GM21515 (cell line): ENCODE data around the gene FKBP5.
"Not testable (repeated sequence)": the region's sequence is repeated elsewhere in the genome, so short reads cannot be mapped to it uniquely, and the experiment has no call there.

Source experiments
- ATAC-seq: cut with Tn5 transposase; IDR thresholded peaks from one replicate; pipeline ENCODE4 v1.9.1; 2021; ENCODE audit not compliant: unreplicated experiment

FKBP5 gene

DNA sequence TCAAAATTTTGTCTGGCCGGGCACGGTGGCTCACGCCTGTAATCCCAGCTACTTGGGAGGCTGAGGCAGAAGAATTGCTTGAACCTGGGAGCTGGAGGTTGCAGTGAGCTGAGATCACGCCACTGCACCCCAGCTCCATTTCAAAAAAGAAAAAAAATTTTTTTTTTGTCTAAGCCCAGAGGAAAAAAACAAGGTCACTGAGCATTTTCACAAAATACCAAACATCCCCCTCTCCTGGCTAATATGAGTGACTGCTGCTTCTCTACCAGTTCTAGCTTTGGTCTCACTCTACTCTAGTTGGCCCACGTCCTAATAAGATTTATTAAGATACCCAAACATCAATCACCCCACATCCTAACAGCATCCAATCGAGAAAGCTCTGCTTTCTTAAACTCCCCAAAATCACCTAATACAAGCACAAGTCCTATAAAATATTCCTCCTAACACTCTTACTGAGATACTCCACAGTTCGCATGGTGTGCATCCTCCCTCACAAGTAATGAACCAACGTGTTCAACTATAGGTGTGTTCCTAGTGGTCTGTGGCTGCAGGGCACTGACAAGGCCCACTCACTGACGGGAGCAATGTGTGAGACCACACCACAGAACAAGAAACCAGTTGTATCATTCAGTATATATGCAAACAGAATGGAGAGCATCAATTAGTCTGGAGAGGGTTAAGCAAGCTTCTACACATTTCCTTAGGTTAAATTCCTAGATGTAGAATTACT, 64.2 kb downstream of the FKBP5 start:
- no peak for ATAC-seq

- ATAC-seq, result no peak
Observed at GRCh38 chr6:35622283-35622682, 66.4 kb downstream of the FKBP5 start.

DNA sequence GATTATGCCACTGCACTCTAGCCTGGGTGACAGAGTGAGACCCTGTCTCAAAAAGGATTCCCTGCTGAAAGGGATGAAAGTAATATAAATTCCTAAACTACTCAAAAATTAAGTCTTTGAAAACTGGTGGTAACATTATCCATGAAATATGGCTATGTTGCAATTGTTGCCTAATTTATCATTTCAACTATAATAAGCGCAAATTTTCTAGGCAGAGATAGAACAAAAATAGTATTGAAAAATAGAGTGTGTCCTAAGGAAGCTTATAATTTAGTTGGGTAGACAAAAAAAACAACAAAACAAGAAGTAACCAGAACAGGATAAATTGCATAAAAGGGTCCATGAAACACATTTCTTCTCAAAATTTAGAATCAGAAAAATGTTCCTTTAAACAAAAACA, 68.0 kb downstream of the FKBP5 start:
- ATAC-seq, result no peak

DNA sequence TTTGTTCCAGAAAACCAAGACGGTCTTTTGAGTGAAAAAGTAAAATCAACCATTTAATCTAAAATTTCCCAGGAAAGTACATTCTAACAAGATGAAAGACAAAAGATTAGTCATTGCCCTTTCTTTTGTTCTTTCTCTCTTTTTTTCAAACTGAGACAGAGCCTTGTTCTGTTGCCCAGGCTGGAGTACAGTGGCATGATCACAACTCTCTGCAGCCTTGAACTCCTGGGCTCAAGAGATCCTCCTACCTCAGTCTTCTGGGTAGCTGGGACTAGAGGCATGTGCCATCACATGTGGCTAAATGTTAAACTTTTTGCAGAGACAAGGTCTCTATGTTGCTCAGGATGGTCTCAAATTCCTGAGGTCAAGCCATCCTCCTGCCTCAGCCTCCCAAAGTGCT, 75.0 kb downstream of the FKBP5 start:
- ATAC-seq, result no peak

- no peak for ATAC-seq
Observed at GRCh38 chr6:35611240-35611639, 77.5 kb downstream of the FKBP5 start.

- no peak for ATAC-seq
Observed at GRCh38 chr6:35610830-35611229, 77.9 kb downstream of the FKBP5 start.

GRCh38 chr6:35609588-35609987, 79.1 kb downstream of the FKBP5 start:
- no peak for ATAC-seq

- no peak for ATAC-seq
Observed at GRCh38 chr6:35607517-35608233, 81.0 kb downstream of the FKBP5 start.

DNA sequence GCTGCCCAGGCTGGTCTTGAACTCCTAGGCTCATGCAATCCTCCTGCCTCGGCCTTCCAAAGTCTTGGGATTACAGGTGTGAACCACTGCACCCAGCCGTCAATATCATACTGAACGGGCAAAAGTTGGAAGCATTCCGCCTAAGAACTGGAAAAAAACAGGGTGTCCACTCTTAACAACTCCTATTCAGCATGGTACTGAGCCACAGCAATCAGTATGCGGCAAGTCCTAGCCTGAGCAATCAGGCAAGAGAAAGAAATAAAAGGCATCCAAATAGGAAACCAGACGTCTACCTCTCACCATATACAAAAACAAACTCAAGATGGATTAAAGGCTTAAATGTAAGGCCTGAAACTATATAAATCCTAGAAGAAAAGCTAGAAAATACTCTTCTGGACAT, 83.1 kb downstream of the FKBP5 start:
- ATAC-seq, result no peak

DNA sequence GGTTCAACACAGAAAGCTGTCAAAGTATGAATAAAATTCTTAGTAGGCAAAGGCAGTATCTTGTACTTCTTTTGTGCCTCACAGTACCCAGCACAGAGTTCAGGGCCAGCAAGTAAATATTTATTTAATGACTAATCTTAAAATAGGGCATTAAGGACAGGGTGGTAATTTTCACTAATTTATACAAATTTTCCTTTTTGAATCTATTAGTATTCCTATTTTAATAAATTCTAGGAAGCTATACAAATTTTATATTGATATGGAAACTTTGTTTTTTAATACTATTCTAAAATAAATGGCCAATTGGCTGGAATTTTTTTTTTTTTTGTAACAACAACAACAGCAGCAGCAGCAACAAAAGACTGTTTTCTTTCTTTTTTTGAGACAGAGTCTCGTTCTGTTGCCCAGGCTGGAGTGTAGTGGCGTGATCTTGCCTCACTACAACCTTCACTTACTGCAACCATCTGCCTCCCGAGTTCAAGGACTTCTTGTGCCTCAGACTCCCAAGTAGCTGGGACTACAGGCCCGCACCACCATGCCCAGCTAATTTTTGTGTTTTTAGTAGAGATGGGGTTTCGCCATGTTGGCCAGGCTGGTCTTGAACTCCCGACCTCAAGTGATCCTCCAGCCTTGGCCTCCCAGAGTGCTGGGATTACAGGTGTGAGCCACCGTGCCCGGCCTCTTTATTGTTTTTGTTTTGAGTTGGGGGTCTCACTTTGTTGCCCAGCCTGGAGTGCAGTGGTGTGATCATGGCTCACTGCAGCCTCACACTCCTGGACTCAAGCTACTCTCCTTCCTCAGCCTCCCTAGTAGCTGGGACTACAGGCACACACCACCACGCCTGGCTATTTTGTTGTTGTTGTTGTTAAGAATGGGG, 85.2 kb downstream of the FKBP5 start:
- ATAC-seq, result no peak

DNA sequence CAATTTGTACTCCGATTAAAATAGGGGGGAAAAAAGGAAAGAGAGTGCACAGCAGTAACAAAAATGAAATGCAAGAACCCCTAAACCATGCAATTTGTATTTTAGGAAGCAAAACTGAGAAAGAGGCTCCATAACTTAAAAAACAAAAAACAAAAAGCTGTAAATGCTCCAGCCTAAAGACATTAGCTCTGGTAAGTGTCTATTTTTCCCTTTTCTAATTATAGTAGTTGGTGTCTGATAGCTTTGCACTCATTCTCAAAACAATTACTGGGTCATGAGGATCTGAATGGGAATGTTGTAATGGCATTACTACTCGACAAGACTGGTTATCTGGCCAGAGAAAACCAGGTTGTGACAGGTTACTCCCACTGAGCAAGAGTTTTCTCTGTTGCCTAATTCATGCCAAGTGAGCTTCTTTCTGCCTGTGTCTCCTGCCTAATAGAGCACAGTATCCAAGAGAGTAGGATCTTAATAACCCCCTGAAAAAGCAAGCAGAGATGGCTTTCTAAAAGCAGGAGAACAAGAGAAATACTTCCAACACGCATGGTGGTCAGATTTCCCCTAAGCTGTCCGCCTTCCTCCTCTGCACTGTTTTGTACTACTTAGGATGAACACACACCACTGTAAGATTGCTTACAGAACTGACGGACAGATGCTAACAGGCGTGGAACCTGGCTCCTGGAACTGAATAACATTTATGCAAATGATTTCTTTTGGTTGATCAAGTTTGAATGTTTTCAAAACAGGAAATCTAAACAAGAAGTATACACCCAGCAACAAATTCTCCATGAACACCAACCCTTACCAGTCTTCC, 86.4 kb downstream of the FKBP5 start:
- no peak for ATAC-seq

- ATAC-seq, result no peak
Observed at GRCh38 chr6:35601331-35602132, 87.2 kb downstream of the FKBP5 start.

DNA sequence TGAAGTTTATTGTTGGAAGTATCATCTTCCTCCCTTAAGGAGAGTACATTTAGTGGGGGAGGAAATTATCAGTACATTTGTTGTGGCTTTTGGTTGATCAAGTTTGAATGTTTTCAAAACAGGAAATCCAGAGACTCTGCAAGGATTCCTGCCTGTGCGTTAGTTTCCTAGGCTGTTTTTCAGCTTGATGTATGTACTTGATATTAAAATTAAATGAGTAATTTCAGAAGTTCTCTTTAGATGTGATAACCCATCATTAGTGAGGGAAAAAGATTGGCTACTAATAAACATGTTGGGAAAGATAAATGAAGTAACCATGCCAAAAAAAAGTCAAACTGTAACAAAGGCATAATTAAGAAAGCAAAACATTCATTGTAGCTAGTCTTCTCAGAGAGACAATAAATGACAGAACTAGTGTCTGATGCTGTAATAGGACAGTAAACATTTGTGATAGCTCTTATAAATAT, 88.0 kb downstream of the FKBP5 start:
- no peak for ATAC-seq

DNA sequence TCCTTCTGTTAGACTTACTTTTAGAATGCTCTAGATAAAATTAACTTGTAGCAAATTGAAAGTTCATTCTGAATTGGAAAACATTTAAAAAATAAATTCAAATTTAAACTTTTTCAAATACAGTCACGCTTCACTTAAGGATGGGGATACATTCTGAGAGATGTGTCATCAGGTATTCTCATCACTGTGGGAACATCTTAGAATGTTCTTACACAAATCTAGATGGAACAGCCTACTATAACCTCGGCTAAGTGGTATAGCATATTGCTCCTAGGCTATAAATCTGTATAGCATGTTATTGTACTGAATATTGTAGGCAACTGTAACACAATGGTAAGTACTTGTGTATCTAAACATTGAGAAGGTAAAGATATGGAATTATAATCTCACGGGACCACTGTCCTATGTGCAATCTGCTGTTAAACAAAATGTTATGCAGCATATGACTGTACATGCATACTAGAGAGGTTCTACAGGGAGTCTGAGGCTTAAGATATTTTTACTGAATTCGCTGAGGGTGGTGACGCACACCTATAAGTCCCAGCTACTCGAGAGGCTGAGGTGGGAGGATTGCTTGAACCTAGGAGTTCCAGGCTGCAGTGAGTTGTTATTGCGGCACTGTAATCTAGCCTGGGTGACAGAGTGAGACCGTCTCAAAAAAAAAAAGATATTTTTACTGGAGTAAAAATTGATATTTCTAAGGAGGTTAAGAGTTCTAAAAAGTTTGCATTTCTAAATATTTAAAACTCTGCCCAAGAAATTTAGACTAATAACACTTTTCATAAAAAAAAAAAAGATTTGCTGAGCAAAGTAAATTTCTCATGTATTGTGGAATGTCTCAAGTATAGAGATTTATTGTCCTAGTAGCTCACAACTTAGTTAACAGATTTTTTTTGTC, 88.7 kb downstream of the FKBP5 start:
- ATAC-seq, result no peak

GRCh38 chr6:35598621-35599020, 90.1 kb downstream of the FKBP5 start:
- not testable (repeated sequence) for ATAC-seq

DNA sequence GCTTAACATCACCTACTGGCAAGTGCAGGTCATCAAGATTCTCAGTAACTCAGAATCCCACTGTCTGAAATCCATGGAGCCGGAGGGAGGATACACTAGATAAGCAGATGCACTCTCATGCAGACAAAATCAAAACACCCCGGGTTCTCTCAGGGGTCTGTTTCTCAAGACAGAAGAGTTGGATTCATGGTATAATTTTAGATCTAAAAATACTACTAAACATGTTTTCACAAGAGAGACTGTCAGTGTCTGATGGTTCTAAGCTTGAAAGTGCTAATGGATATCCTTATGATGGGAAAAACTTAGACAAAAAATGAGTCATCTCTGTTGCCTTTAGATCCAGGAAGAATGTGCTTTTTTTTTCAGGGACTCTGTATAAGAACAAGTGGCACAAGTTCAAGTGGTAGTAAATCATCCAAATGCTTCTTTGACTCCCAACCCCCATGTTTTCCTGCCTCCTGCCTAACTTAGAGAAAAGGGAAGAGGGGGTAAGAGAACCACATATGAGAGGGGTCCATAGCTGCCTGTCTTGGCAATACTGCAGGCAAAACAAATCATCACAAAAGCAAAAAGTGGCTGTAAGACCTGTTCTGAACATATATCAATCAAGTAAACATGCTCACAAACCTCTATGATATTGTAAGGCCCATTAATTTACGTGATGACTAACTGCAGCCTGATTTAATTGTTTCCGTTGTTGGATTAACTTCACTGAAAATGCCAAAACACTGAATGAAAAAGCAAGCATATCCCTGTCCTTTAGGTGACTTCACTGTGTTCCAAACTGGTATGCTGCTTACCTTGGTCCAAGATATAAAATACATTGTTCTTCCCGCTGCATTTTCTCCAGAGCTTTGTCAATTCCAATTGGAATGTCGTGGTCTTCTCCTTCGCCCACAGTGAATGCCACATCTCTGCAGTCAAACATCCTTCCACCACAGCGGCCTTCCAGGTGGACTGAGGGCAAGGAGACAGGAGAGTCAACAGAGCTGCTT, 92.0 kb downstream of the FKBP5 start:
- ATAC-seq, result no peak

DNA sequence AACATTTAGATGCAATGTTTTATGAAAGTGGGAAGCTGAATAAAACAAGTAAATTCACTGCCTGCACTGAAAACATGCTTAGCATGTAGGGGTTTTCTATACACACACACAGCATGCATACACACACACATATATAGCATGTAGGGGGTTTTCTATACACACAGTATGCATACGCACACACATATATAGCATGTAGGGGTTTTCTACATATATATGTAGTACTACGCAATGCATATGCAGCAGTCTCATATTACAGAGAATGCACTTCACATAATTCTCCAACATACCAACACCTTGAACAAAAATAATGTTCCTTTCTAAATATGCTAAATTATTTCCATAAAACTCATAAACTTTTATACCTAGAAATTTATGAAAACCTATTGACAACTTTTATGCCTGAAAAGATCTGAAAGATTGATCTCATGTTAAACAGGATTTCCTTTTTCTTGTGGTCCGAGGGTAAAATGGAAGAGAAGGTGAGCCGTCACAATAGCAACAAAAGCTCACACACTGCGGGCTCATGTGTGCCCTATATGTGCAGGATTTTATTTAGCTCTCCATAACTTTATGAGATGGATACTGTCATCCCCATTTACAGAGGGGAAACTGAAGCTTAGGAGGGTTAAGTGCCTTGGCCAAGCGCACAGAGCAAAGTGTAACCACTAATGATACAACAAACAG, 94.1 kb downstream of the FKBP5 start:
- ATAC-seq, result no peak
